Tibial nerve (tissue), 4 donors: ENCODE data around the gene MALAT1. TPM values are rescaled to one million over a fixed set of nuclear protein-coding genes. Genes with fewer than 3 reads are reported as not detected.

Experiments used
- DNase-seq, 2 donors: peaks; one replicate each; pipeline ENCODE4 v3.0.0-alpha.2; 2019; ENCODE audit warnings: low spot score in 2 of 2
- H3K27ac ChIP-seq, 4 donors: fragments of 200-600 bp; sonication (generic) in 3 of 4; one replicate each; pipeline ENCODE4 v1.5.1; 2017 to 2019; ENCODE audit warnings: mild to moderate bottlenecking in 1 of 4
- H3K27me3 ChIP-seq, 2 donors: fragments of 200-600 bp; sonication (generic) in 1 of 2; one replicate each; pipeline versions ENCODE4 v1.5.1 to v1.6.0; 2017 to 2019
- H3K36me3 ChIP-seq, 3 donors: fragments of 200-600 bp; sonication (generic); one replicate each; pipeline ENCODE4 v1.5.1; 2018 to 2019
- H3K4me1 ChIP-seq, 4 donors: fragments of 200-600 bp; sonication (generic) in 3 of 4; one replicate each; pipeline ENCODE4 v1.5.1; 2017 to 2019
- H3K4me3 ChIP-seq, 4 donors: fragments of 200-600 bp; sonication (generic) in 3 of 4; one replicate each; pipeline ENCODE4 v1.5.1; 2017 to 2019; ENCODE audit warnings: mild to moderate bottlenecking in 1 of 4, moderate library complexity in 1 of 4
- H3K9me3 ChIP-seq, 4 donors: fragments of 200-600 bp; sonication (generic) in 3 of 4; one replicate each; pipeline ENCODE4 v1.5.1; 2017 to 2019
- EP300 ChIP-seq, 2 donors: sonication (generic); formaldehyde crosslinking; IDR thresholded peaks; one replicate each; pipeline ENCODE4 v1.6.1; 2017; ENCODE audit warnings: antibody characterized with exemption in 2 of 2, mild to moderate bottlenecking in 1 of 2
- POLR2A ChIP-seq, 2 donors: fragments of 450-650 bp; IDR thresholded peaks; one replicate each; pipeline ENCODE4 v1.6.1; 2017; ENCODE audit warnings: antibody characterized with exemption in 2 of 2, mild to moderate bottlenecking in 2 of 2, moderate library complexity in 2 of 2
- WGBS, 2 donors: methylation state at CpG; one replicate each; pipeline ENCODE4 v1.1.5; 2018; 5-methylcytosine and 5-hydroxymethylcytosine counted together
- total RNA-seq, 4 donors: library from RNA; depleted of rRNA; stranded (reverse); fragments of >200 nt; gene quantifications; one replicate each; pipeline ENCODE4 v1.1.0, GENCODE V29; 2016
- TF ChIP-seq, protein P1 (sequence below), 5 experiments: fragments of 200-600 bp in 3 of 5; fragments of 450-650 bp in 2 of 5; sonication (generic) in 3 of 5; IDR thresholded peaks; one replicate each; pipeline ENCODE4 v1.5.1; 2016 to 2019; ENCODE audit warnings: antibody characterized with exemption in 5 of 5, mild to moderate bottlenecking in 3 of 5, moderate library complexity in 2 of 5

The MALAT1 gene
- total RNA-seq, 4 donors from 2014 or later: 20,649 to 23,532 (median 22,230) TPM

DNA sequence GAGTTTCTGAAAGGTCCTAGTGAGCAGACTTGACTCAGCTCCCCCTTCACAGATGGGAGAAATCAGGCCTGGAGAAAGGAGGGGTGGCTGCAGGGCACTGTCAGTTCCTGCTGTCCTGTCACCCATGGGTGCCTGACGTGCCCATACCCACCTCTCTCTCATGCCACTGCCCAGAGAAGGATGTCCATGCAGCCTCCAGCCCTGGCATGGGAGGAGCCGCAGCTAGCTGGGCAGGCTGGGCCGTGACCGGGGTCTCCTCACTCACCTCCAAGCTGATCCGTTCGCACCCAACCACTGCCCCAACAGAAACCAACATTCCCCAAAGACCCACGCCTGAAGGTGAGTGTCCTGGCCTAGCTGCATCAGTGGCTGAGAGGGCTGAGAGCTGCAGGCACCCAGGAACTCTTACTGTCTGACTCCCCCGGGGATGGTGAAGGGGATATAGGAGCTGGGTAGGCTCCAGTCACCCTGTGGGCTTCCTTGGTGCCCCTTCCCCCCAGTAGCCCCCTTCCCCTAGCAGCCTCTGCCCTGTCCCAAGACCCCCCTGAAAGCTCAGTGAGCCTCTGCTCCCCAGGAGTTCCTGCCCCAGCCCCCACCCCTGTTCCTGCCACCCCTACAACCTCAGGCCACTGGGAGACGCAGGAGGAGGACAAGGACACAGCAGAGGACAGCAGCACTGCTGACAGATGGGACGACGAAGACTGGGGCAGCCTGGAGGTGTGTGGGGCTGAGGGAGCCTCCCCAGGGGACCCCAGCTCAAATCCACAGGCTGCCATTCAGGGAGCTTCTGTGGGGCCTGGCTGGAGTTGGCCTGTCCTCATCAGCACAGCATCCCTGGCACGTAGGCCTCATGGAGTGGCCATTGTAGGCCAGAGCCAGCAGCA lies 37.8 kb downstream of the MALAT1 start:
- Histone ChIP-seq H3K27me3 (no peaks in the 10 kb centered on the region), H3K27ac (peak overlapping the region in 2 of 4 donors; percentile 52 to 68), H3K9me3 (no peaks in the 10 kb centered on the region), H3K4me3 (no peak overlapping the region), H3K4me1 (peaks cover 0 to 47% (median 21%) of the 10 kb centered on the region in 4 donors), H3K36me3 (peaks cover 0 to 80% (median 14%) of the 10 kb centered on the region in 3 donors)
- TF ChIP-seq EP300 (IDR thresholded peaks at IDR 0.05) (no peak), POLR2A (IDR thresholded peaks at IDR 0.05) (no peak)
- TF ChIP-seq, protein P1, sequence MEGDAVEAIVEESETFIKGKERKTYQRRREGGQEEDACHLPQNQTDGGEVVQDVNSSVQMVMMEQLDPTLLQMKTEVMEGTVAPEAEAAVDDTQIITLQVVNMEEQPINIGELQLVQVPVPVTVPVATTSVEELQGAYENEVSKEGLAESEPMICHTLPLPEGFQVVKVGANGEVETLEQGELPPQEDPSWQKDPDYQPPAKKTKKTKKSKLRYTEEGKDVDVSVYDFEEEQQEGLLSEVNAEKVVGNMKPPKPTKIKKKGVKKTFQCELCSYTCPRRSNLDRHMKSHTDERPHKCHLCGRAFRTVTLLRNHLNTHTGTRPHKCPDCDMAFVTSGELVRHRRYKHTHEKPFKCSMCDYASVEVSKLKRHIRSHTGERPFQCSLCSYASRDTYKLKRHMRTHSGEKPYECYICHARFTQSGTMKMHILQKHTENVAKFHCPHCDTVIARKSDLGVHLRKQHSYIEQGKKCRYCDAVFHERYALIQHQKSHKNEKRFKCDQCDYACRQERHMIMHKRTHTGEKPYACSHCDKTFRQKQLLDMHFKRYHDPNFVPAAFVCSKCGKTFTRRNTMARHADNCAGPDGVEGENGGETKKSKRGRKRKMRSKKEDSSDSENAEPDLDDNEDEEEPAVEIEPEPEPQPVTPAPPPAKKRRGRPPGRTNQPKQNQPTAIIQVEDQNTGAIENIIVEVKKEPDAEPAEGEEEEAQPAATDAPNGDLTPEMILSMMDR (IDR thresholded peaks at IDR 0.05): no peak
- 64 to 74% methylated on average over 7 of the region's 12 CpGs for WGBS, 2 donors
- DNase-seq: no peak

DNA sequence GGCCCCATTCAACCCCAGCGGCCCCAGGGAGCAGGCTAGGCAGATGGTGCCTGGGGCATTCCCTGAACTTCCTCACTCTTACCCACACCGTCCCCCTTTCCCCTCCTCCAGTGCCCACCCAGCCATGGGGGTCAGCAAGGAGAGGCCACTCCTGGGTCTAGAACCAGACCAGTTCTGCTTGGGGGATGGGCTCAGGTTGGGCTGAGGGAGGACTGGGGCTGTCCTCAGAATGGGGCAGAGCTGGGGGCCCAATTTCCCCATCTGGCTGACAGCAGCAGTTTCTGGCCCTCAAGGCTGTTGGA lies 38.4 kb downstream of the MALAT1 start:
- peak overlapping the region in 2 of 4 donors; percentile 52 to 68 for H3K27ac ChIP-seq
- TF ChIP-seq EP300 (IDR thresholded peaks at IDR 0.05): no peak
- no peak for TF ChIP-seq POLR2A (IDR thresholded peaks at IDR 0.05)
- TF ChIP-seq, protein P1 (IDR thresholded peaks at IDR 0.05): no peak
- H3K36me3 ChIP-seq: peaks cover 0 to 74% (median 9%) of the 10 kb centered on the region in 3 donors
- H3K4me1 ChIP-seq: peaks cover 0 to 52% (median 23%) of the 10 kb centered on the region in 4 donors
- H3K27me3 ChIP-seq: no peaks in the 10 kb centered on the region
- no peak for DNase-seq
- no peaks in the 10 kb centered on the region for H3K9me3 ChIP-seq
- WGBS, 2 donors: 51 to 77% methylated on average over 2 of the region's 2 CpGs
- no peak overlapping the region for H3K4me3 ChIP-seq

DNA sequence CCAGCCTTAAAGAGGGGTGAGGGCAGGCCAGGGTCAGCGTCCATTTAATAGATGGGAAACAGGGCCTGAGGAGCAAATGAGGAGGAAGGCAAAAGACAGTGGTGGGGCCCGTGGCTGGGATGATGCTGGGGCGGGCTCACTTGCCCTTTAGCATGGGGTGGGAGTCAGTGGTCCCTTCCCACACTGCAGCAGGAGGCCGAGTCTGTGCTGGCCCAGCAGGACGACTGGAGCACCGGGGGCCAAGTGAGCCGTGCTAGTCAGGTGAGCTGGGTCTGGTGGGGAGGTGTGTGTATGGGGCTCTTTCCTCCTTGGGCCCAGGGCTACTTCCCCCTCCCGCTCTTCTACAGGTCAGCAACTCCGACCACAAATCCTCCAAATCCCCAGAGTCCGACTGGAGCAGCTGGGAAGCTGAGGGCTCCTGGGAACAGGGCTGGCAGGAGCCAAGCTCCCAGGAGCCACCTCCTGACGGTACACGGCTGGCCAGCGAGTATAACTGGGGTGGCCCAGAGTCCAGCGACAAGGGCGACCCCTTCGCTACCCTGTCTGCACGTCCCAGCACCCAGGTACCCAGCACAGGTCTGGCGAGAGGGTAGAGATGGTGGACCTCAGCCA lies 38.9 kb downstream of the MALAT1 start:
- DNase-seq: no peak
- TF ChIP-seq, protein P1 (IDR thresholded peaks at IDR 0.05): no peak
- TF ChIP-seq EP300 (IDR thresholded peaks at IDR 0.05): no peak
- no peak for TF ChIP-seq POLR2A (IDR thresholded peaks at IDR 0.05)
- Histone ChIP-seq H3K27me3 (no peaks in the 10 kb centered on the region), H3K4me1 (peaks cover 0 to 52% (median 23%) of the 10 kb centered on the region in 4 donors), H3K36me3 (peaks cover 0 to 73% (median 9%) of the 10 kb centered on the region in 3 donors), H3K27ac (peak overlapping the region in 2 of 4 donors; percentile 17 to 68), H3K4me3 (no peak overlapping the region), H3K9me3 (no peaks in the 10 kb centered on the region)
- WGBS, 2 donors: 71 to 74% methylated on average over 16 to 18 of the region's 18 CpGs

DNA sequence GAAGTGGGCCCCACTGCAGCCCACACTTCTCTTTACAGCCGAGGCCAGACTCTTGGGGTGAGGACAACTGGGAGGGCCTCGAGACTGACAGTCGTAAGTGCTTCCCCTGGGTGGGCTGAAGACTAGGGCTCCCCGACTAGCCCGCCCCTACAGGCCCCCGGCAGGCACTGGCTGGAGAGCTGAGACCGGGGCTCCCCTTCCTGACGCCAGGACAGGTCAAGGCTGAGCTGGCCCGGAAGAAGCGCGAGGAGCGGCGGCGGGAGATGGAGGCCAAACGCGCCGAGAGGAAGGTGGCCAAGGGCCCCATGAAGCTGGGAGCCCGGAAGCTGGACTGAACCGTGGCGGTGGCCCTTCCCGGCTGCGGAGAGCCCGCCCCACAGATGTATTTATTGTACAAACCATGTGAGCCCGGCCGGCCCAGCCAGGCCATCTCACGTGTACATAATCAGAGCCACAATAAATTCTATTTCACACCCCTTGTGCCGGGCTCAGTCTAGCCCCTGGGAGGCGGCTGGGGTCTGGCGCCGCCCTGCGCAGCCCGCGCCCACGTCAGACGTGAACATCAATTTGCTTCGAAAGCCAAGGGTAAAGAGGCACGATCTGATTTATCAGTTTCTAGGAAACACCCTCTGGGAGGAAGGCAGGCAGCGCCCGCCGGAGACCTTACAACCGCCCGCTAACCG lies 39.5 kb downstream of the MALAT1 start:
- Histone ChIP-seq H3K36me3 (peaks cover 0 to 73% (median 9%) of the 10 kb centered on the region in 3 donors), H3K4me3 (no peak overlapping the region), H3K9me3 (no peaks in the 10 kb centered on the region), H3K4me1 (peaks cover 0 to 52% (median 23%) of the 10 kb centered on the region in 4 donors), H3K27me3 (no peaks in the 10 kb centered on the region), H3K27ac (peak overlapping the region in 1 of 4 donors; percentile 88)
- no peak for DNase-seq
- 81 to 83% methylated on average over 28 to 34 of the region's 43 CpGs for WGBS, 2 donors
- TF ChIP-seq, protein P1 (IDR thresholded peaks at IDR 0.05): no peak
- TF ChIP-seq POLR2A (IDR thresholded peaks at IDR 0.05): no peak
- TF ChIP-seq EP300 (IDR thresholded peaks at IDR 0.05): no peak
